K562 treated with DMSO at 1 percent for 4 hours (cell line): Measurements from ENCODE around the gene RIC8B. TPM values are rescaled to one million over a fixed set of nuclear protein-coding genes. Genes with fewer than 3 reads are reported as not detected.

Source experiments
- total RNA-seq: library from RNA; unstranded; fragments of 300-600 nt; gene quantifications from 2 replicates; pipeline ENCODE4 v1.2.3, GENCODE V29; 2022; ENCODE audit not compliant: insufficient read depth

Gene RIC8B, protein sequence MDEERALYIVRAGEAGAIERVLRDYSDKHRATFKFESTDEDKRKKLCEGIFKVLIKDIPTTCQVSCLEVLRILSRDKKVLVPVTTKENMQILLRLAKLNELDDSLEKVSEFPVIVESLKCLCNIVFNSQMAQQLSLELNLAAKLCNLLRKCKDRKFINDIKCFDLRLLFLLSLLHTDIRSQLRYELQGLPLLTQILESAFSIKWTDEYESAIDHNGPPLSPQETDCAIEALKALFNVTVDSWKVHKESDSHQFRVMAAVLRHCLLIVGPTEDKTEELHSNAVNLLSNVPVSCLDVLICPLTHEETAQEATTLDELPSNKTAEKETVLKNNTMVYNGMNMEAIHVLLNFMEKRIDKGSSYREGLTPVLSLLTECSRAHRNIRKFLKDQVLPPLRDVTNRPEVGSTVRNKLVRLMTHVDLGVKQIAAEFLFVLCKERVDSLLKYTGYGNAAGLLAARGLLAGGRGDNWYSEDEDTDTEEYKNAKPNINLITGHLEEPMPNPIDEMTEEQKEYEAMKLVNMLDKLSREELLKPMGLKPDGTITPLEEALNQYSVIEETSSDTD
- 7.0 and 9.5 TPM in 2 replicates for total RNA-seq

GRCh38 chr12:106774005-106774807, at the start of gene RIC8B:
RIC8B (plus strand) TSS chr12:106774682; CDS start chr12:106774746, 64 bp downstream.

Other genes starting within 250 kb of the RIC8B start
- gene RFX4, start 191.7 kb upstream of the RIC8B start, total RNA-seq = not detected in 2 replicates
- gene TMEM263, start 181.2 kb downstream of the RIC8B start, total RNA-seq = 25.5 and 26.6 TPM in 2 replicates
- 7.4 and 8.6 TPM in 2 replicates for gene MTERF2, start 212.5 kb downstream of the RIC8B start, total RNA-seq